Upper lobe of right lung (tissue), 1 donor: ENCODE data around the gene PFDN1. TPM values are rescaled to one million over a fixed set of nuclear protein-coding genes. Genes with fewer than 3 reads are reported as not detected.

Source experiments
- ATAC-seq: fragments of 200-7000 bp; cut with Tn5 transposase; one replicate; pipeline ENCODE4 v1.9.1; 2020; ENCODE audit warnings: mild to moderate bottlenecking, moderate library complexity
- DNase-seq: peaks from one replicate; pipeline ENCODE4 v3.0.0-alpha.2; 2020
- H3K27ac ChIP-seq: fragments of 200-600 bp; one replicate; pipeline ENCODE4 v1.8.0; 2022
- H3K27me3 ChIP-seq: fragments of 200-600 bp; one replicate; pipeline ENCODE4 v1.8.0; 2022; ENCODE audit warnings: mild to moderate bottlenecking
- H3K36me3 ChIP-seq: fragments of 200-600 bp; one replicate; pipeline ENCODE4 v1.8.0; 2022
- H3K4me1 ChIP-seq: fragments of 200-600 bp; one replicate; pipeline ENCODE4 v1.8.0; 2022
- H3K4me3 ChIP-seq: fragments of 200-600 bp; one replicate; pipeline ENCODE4 v1.8.0; 2022; ENCODE audit warnings: mild to moderate bottlenecking
- H3K9me3 ChIP-seq: fragments of 200-600 bp; one replicate; pipeline ENCODE4 v1.8.0; 2022
- CTCF ChIP-seq: fragments of 200-600 bp; IDR thresholded peaks from one replicate; pipeline ENCODE4 v1.8.0; 2022; ENCODE audit warnings: antibody characterized with exemption
- intact Hi-C: fragments of 100-400 bp; cut with DNase I; formaldehyde crosslinking; loops from one replicate; pipeline ENCODE4 v1.11.0; 2022
- total RNA-seq: library from RNA; stranded (reverse); fragmentation: NEBNext Ultra II Directional; extraction: Animal tissue kit (Norgen Biotek cat#: 25700); gene quantifications from one replicate; pipeline ENCODE4 v1.2.1, GENCODE V29; 2021
- donor health status: DM: no; HTN: yes; CAD: no; lungs with severe emphysema.

The PFDN1 gene
- total RNA-seq, 1 donor from 2014 or later, result 54.0 TPM

DNA sequence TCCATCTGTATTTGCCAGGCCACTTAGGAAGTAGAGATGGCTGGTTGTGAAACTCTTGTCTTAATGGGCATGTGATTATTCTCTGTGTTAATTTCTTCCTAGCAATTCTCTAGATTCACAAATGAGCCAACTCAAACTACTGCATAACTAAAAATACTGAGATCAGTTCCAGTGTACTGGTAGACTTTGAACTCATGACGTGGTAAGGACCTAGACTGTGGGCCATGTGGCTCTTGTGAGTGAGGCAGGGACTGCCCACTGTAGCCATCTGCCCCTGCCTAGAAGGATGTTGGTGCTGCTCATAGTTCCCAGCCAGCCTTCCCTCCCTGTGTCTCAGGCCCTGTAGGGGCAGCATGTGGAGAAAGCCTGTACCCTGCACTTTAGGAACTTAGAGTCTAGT lies 80.5 kb downstream of the PFDN1 start:
- intact Hi-C loops, result no loop called here
- no peak for ATAC-seq
- Histone ChIP-seq H3K9me3 (no peaks in the 10 kb centered on the region), H3K4me3 (no peak overlapping the region), H3K27ac (no peak overlapping the region), H3K36me3 (no peaks in the 10 kb centered on the region), H3K27me3 (no peaks in the 10 kb centered on the region), H3K4me1 (peaks cover 40% of the 10 kb centered on the region)
- TF ChIP-seq CTCF, result no peak
- DNase-seq, result no peak

DNA sequence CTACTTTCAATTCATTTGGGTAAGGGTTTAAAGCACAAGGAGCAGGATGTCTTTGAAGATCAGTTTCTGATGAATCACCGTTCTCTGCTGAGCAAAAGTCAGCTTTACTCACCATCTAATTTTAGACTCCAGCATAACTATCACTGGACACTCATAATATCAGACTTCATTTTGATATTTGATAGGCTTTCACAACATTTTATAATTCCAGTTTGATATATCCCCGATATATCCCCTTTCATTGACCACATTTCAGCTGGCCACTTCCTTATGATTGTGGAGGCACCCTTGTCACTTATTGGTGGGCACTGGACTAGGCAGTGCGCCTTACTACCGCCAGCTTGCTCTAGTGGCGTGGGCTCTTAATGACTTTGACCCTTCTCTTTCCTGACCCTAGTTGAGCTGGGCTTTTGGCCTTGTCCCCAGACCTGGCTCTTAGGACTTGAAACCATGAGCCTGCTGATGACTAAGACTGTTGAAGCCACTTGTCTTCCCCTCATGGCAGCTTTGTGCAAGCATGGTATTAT lies 81.1 kb downstream of the PFDN1 start:
- DNase-seq (no peak), ATAC-seq (no peak)
- Histone ChIP-seq H3K4me1 (peaks cover 40% of the 10 kb centered on the region), H3K4me3 (no peak overlapping the region), H3K36me3 (no peaks in the 10 kb centered on the region), H3K9me3 (no peaks in the 10 kb centered on the region), H3K27ac (no peak overlapping the region), H3K27me3 (no peaks in the 10 kb centered on the region)
- no peak for TF ChIP-seq CTCF
- intact Hi-C loops, result no loop called here

- Histone ChIP-seq H3K27ac (no peak overlapping the region), H3K36me3 (no peaks in the 10 kb centered on the region), H3K4me3 (no peak overlapping the region), H3K9me3 (no peaks in the 10 kb centered on the region), H3K4me1 (peaks cover 48% of the 10 kb centered on the region), H3K27me3 (no peaks in the 10 kb centered on the region)
- TF ChIP-seq CTCF, result no peak
- ATAC-seq (no peak), DNase-seq (no peak)
- intact Hi-C loops, result no loop called here
Observed at GRCh38 chr5:140220698-140221064, 82.2 kb downstream of the PFDN1 start.

DNA sequence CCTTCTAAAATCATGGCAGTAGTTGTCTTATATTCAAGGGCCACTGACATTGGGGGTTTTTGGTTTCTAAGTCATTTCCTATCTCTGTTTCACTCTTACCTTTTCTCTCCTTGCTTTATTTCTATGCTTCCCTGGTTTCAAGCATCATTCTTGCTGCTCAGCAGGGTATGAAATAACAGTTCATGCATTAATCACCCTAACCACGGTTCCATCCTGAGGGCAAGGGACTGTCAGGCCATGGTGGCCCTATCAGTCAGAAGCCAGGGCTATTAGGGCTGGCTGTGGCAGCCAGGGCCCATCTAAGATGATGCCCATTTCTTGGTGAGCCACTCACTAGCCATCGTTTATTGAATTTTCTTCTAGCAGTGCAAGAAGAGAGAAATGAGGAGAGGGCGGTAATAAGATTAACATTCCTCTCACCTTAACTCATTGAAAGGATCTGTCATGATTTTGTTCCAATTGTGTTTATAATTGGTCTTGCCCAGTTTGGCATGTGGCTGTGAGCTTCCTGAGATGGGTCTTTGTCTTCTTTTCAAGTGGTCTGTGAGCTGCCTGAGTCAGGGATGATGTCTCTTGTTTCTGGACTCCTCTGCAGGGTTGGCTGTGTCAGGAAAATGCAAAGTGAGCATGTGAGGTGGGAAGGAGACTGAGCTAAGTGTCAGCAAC lies 82.7 kb downstream of the PFDN1 start:
- Histone ChIP-seq H3K27me3 (no peaks in the 10 kb centered on the region), H3K27ac (peak overlapping the region; percentile 27), H3K4me3 (no peak overlapping the region), H3K36me3 (no peaks in the 10 kb centered on the region), H3K4me1 (peaks cover 48% of the 10 kb centered on the region), H3K9me3 (no peaks in the 10 kb centered on the region)
- TF ChIP-seq CTCF, result no peak
- DNase-seq (no peak), ATAC-seq (no peak)
- intact Hi-C loops, result no loop called here

DNA sequence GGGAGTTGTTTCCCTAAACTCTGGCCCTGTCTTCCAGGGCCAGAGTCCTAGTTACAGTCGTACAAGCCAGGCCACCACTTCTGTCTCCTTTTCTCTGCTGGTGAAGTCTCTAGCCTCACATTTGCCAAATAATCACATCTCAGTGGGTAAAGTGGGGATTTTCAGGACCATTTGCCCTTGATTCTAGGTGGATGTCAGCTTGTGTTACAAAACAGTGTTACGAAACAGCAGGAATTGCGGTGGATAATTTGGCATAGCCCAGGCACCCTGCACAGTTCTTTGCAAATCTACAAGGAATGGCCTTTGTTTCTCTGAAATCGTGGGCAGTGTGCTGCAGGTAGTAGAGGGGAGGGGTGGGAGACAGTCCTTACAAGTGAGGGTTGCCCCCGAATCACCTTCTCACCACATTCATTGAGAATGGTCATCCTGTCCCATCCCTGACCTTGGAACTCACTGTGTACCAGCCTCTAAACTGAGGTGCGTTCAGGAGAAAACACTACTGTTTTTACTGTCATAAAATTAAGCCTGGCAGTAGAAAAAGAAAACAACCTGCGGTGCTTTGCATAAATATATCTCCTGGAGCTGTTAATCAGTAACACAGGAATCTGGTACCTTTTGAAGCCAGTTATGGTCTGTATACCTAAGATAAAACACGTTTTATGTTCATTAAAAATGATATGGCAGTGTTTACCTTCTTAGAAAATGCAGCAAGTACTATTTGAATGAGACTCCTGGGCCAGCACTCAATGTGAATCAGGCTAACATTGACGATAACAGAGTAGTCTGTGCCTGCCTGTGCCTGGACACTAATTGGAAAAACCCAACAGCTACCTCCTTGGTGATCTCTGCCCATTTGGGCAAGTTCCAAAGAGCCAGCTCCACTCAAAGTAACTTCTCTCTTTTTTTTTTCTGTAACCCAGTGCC lies 83.6 kb downstream of the PFDN1 start:
- peak overlapping the region; percentile 27 for H3K27ac ChIP-seq
- DNase-seq, result no peak
- TF ChIP-seq CTCF, result no peak
- no peaks in the 10 kb centered on the region for H3K27me3 ChIP-seq
- no peak overlapping the region for H3K4me3 ChIP-seq
- peaks cover 53% of the 10 kb centered on the region for H3K4me1 ChIP-seq
- no peaks in the 10 kb centered on the region for H3K9me3 ChIP-seq
- no peaks in the 10 kb centered on the region for H3K36me3 ChIP-seq
- intact Hi-C loops, result no loop called here
- ATAC-seq, result peak; percentile 43
